Hematopoietic multipotent progenitor cell treated with erythropoietin and hydrocortisone succinate and interleukin-3 and kit ligand, for 17 days (in vitro differentiated cells): ENCODE measurements around the gene RAI1.
A peak's percentile ranks its signal among the peaks of the same experiment; 100 is the strongest.

Experiments
- DNase-seq: peaks from one replicate; pipeline ENCODE4 v3.0.0-alpha.2; 2015; ENCODE audit warnings: low spot score

Gene RAI1

GRCh38 chr17:17719199-17719940 lies 38.1 kb downstream of the RAI1 start:
- no peak for DNase-seq

GRCh38 chr17:17719966-17720543 lies 38.8 kb downstream of the RAI1 start:
- no peak for DNase-seq

DNA sequence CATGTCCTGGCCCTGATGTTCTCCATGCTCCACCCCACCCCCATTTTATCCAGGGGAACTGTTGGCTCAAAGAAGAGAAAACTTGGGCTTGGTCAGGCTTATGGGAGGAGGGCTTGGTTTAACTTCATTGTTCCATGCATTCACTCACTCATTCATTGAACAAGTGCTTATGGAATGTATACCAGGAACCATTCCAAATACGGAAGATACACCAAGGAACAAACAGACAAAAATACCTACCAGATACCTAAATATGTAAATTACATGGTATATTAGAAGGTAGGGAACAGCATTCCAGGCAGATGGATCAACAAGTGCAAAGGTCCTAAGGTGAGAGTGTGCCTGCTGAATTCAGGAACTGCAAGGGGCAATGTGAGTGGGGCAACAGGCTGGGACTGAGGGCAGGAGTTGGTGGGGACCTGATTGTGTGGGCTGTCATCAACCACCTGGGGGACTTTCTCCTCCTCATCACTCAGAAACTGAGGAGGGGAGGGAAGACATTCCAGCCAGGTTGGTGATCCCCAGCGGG lies 39.9 kb downstream of the RAI1 start:
- no peak for DNase-seq

DNA sequence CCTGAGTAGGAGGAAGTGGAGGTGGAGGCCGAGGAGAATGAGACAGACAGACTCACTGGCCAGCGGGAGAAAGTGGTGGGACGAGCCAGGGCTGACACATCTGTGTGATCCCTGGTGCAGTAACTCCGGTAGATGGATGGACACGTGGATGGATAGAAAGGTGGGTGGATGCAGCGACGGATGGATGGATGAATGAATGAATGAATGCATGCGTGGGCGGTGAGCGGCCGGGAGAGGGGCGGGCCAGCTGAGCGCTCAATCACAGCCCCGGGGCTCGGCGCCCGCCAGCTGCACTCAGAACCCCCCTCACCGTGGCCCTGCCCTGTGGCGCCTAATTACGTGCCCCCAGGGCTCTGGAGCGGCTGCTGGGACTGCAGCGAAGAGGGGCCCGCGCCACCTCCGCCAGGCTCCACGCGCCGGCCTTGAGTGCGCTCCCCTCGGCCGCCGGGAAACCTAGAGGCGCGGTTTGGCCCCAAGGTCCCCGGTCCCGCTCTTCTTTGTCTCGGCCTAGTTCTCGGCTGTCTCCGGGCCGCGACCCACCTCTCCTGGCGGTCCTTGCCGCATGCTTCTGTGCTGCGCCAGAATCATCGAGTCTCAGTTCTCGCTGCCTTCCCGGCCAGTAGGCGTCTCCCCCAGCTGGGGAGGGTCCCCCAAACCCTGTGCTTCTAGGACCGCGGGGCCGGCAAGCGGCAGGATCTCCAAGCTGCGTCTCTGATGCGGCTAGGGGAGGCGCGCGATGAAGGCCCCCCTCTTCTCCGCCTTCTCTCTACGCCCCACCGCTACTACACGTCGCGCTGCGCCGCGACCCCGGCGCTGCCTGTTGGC lies 41.0 kb downstream of the RAI1 start:
- DNase-seq = no peak

DNA sequence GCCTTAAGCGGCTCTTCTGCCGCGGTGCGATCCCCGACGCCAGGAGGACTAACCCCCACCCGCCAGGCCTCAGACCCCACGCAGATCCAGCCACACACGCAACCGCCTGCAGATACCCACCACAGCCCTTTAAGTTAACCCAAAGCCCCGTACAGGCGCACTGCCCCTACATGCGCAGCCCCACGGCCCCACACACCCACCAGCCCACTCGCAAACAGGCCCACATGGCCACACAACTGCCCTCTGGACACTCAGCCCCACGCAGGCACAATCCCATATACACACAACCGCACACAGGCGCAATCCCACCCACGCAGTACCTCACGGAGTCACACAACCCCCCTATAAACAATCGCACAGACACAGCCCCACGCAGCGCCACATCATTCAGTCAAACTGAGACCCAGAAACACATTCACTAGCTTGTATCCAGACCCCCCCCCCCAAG lies 41.7 kb downstream of the RAI1 start:
- DNase-seq = no peak

- no peak for DNase-seq
These were observed 42.4 kb downstream of the RAI1 start for GRCh38 chr17:17723354-17724261.

GRCh38 chr17:17724307-17725010 lies 43.2 kb downstream of the RAI1 start:
- no peak for DNase-seq

- DNase-seq = no peak
These were observed 43.9 kb downstream of the RAI1 start for GRCh38 chr17:17725011-17725751.

GRCh38 chr17:17725752-17726457 lies 44.6 kb downstream of the RAI1 start:
- no peak for DNase-seq

DNA sequence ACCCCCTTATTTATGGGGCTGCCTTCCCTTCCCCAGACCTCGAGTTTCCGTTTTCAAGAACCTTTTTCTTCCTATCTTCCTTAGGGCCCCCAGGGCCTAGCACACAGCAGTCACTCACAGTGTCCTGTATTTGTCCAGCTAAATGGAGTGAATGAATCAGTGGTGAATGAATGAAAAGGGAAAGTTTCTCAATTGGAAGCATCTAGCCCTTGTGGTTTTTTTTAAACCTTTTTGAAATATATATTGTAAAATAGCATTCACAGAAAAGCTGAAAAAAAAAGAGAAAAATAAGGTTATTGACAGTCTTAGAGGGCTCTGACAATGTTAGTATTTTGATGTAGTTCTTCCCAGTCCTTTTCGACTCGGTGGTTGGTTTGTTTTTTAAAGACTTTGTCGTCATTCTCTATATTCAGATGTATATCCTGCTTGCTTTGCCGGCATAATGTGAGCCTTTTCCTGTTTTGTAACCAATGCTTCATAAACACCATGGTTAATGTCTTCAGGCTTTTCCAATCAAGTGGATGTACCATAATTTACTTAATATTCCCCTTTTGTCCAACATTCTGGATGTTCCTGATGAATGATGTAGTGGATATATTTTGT lies 45.3 kb downstream of the RAI1 start:
- DNase-seq = no peak

GRCh38 chr17:17727111-17727659 lies 45.9 kb downstream of the RAI1 start:
- DNase-seq = no peak

GRCh38 chr17:17728146-17728545 lies 46.9 kb downstream of the RAI1 start:
- no peak for DNase-seq

DNA sequence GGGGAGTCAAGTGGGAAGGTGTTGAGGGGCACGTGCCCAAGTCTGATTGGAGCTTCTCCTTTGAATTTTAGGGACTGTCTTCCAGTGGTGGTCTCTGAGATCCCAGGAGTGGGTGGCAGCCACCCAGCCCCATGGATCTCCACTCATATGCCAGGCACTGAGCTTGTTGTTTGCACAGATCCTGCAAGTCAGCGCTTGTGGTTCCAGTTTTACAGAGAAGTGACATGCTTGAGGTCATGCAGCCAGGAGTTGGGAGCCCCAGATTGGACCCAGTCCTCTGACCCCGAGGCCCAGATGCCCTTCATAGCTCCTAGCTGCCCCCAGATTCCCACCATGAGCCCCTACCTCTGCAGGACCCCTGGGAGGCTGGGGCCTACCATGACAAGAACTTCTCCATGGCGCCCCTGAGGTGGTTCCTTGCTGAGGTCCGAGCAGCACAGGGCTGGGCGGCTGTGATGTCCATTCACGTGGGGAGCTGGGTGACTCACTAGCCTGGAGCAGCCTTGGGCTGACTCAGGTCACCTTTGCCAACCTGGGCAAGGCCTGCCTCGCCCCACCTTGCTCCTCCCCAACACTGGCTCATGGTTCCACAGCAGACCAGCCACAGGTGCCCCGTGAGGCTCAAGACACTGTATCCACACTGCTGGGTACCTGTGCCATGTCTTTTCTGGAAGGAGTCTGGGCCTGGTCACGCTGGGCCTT lies 47.4 kb downstream of the RAI1 start:
- DNase-seq = no peak

DNA sequence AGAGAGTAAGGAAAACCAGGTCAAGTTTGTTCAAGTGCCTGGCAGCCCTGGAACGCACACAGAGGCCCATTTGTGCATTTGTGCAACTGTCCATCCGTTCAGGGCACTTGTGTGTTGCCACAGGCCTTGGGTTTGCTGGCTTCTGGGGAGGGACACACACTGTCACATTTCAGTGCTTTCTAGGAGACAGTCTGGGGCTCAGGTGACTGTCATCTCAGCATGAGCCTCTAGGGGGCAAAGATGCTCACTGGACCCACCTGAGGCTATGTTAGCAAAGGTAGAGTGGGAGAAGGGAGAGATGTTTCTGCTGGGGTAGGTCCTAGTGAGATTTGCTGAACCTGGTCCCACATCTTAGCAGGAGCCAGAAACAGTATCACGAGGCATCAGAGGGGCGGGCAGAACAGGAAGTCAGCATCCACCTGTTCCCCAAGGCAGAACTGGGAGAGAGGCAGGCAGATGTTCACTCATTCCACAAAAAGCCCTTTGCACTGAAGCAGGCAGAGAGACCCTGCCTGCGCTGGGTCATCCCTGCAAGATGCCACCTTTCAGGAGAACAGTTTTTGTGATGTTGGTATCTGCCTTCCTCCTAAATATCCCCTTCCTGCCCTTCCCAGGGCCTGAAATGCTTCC lies 48.5 kb downstream of the RAI1 start:
- DNase-seq = peak; percentile 61

- no peak for DNase-seq
These were observed 49.1 kb downstream of the RAI1 start for GRCh38 chr17:17730250-17730935.

DNA sequence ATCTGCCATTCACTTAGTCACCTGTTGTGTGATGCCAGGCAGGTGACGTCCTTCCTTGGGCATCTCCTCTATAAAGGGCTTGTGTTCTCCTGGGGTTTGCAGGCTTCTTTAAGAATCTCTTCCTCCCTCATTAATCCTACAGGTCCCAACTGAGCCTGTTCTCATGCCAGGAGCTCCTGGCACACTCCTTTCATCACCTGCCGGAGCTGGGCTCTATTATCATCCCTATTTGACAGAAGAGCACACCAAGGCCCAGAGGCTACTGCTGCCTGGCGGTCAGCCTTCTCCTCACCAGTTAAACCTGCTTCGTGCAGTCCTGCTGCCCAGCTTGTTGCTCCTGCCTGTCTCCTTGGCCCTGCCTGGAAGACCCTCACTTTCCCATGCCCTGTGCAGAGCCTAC lies 51.2 kb downstream of the RAI1 start:
- no peak for DNase-seq
